Suppressor macrophage treated with lipopolysaccharide for 1 hour (primary cell): ENCODE data around the gene RNF157.

Source experiments
- DNase-seq, 3 donors: peaks; one replicate each; pipeline ENCODE4 v3.0.0-alpha.2; 2020 to 2022

Gene RNF157

GRCh38 chr17:76121932-76122430, 118.3 kb downstream of the RNF157 start:
- DNase-seq = peak in 1 of 3 donors; percentile 45

GRCh38 chr17:76120658-76121008, 119.7 kb downstream of the RNF157 start:
- DNase-seq = no peak

- no peak for DNase-seq
These were observed 120.6 kb downstream of the RNF157 start for GRCh38 chr17:76119409-76120371.

GRCh38 chr17:76115138-76115754, 125.0 kb downstream of the RNF157 start:
- DNase-seq = no peak

GRCh38 chr17:76111956-76112355, 128.3 kb downstream of the RNF157 start:
- no peak for DNase-seq

- DNase-seq = peak in 1 of 3 donors; percentile 24
These were observed 132.8 kb downstream of the RNF157 start for GRCh38 chr17:76107509-76107908.

- DNase-seq = no peak
These were observed 133.6 kb downstream of the RNF157 start for GRCh38 chr17:76106703-76107102.

- peak in 1 of 3 donors; percentile 22 for DNase-seq
These were observed 135.4 kb downstream of the RNF157 start for GRCh38 chr17:76104896-76105231.

GRCh38 chr17:76104140-76104895, 136.0 kb downstream of the RNF157 start:
- DNase-seq = peak in 1 of 3 donors; percentile 30

GRCh38 chr17:76103274-76104139, 136.8 kb downstream of the RNF157 start, which contains the start of gene EXOC7:
Gene EXOC7, minus strand, starts transcription at chr17:76103787. Its CDS starts 95 bp downstream, at chr17:76103692.
- DNase-seq = peak; percentile 97 to 99 (median 98)

GRCh38 chr17:76102944-76103273, 137.4 kb downstream of the RNF157 start:
- DNase-seq = no peak

GRCh38 chr17:76097716-76098295, 142.5 kb downstream of the RNF157 start:
- DNase-seq = no peak

GRCh38 chr17:76095943-76096342, 144.3 kb downstream of the RNF157 start:
- DNase-seq = no peak

GRCh38 chr17:76094046-76094445, 146.2 kb downstream of the RNF157 start:
- DNase-seq = no peak

GRCh38 chr17:76092526-76093413, 147.5 kb downstream of the RNF157 start:
- DNase-seq = no peak
